PFSK-1 (cell line): Measurements from ENCODE around the gene TNFRSF1B.

ENCODE experiments used
- FOXP2 ChIP-seq: optimal IDR thresholded peaks from 2 replicates; pipeline ENCODE3; 2011; ENCODE audit warnings: borderline replicate concordance, control low read depth, inconsistent platforms; ENCODE audit not compliant: insufficient read depth; ENCODE audit errors: extremely low read length, extremely low read depth
- POLR2AphosphoS5 ChIP-seq: IDR thresholded peaks from 2 replicates; pipeline ENCODE4 v1.6.1; 2012; ENCODE audit warnings: low read depth, mild to moderate bottlenecking, control low read depth, low read length, moderate library complexity
- TAF1 ChIP-seq: IDR thresholded peaks from 2 replicates; pipeline ENCODE4 v1.6.1; 2012; ENCODE audit warnings: low read length, control low read depth, borderline replicate concordance; ENCODE audit not compliant: insufficient read depth

- no peak for TF ChIP-seq TAF1
- no peak for TF ChIP-seq POLR2AphosphoS5
- TF ChIP-seq FOXP2: no peak
Measured at GRCh38 chr1:12245116-12245515, 78.3 kb downstream of the TNFRSF1B start.
